ENCODE data around the gene TAS1R3. TPM values are rescaled to one million over a fixed set of nuclear protein-coding genes. Genes with fewer than 3 reads are reported as not detected.

Gene TAS1R3
- total RNA-seq, 4 donors from 2014 or later: 0.21 to 1.2 (median 0.63) TPM

DNA sequence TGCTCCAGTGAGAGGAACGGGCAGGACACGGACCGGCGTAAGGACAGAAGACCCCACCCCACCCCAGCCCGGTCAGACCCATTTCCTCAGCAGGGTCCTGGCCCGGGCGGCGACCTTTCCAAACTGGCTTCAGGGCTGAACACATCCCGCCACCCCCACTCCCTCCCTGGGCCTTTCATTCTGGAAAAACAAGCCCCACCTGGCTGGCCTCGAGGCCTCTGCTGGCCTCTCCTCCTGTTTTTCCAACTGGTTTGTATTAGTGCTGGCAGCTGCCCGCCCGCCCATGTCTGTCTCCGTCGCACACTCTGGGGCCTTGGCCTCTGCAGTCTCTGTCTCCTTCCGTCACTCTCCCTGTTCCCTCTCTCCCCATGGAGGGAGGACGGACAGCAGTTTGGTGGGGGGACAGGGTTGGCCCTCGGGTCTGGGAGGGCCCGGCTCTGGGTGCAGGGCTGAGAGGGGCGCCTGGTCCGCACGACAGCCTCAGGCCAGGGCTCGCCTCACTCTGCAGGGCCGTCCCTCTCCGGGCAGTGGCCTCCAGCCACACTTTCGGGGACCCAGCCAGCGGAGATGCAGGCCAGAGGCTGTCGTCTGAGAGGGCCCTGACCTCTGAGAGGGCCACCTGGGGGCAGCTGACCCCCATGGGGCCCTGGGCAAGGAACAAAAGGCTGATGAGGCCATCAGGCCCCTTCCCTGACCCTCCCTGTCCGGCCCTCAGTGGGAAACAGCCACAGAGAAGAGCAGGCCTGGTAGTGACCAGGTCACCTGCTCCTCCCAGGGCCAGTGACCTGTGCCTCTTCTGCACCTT, 28.8 kb downstream of the TAS1R3 start:
- H3K27ac ChIP-seq: peak overlapping the region; percentile 81 to 92 (median 88)
- H3K4me1 ChIP-seq: peaks cover 0 to 64% (median 55%) of the 10 kb centered on the region in 4 donors
- H3K9me3 ChIP-seq: no peaks in the 10 kb centered on the region
- H3K27me3 ChIP-seq: no peaks in the 10 kb centered on the region
- peak; percentile 80 to 81 for DNase-seq (ENCODE audit: low spot score in 2 of 2)
- H3K4me3 ChIP-seq: peak overlapping the region in 1 of 4 donors; percentile 66
- WGBS, 2 donors: 26 to 37% methylated on average over 10 to 16 of the region's 28 CpGs
- H3K36me3 ChIP-seq: peaks cover 0 to 5% (median under 1%) of the 10 kb centered on the region in 3 donors
- TF ChIP-seq EP300 (IDR thresholded peaks at IDR 0.05) (peak in 1 of 2 donors; percentile 80), POLR2A (IDR thresholded peaks at IDR 0.05) (no peak)
- TF ChIP-seq, protein P1, sequence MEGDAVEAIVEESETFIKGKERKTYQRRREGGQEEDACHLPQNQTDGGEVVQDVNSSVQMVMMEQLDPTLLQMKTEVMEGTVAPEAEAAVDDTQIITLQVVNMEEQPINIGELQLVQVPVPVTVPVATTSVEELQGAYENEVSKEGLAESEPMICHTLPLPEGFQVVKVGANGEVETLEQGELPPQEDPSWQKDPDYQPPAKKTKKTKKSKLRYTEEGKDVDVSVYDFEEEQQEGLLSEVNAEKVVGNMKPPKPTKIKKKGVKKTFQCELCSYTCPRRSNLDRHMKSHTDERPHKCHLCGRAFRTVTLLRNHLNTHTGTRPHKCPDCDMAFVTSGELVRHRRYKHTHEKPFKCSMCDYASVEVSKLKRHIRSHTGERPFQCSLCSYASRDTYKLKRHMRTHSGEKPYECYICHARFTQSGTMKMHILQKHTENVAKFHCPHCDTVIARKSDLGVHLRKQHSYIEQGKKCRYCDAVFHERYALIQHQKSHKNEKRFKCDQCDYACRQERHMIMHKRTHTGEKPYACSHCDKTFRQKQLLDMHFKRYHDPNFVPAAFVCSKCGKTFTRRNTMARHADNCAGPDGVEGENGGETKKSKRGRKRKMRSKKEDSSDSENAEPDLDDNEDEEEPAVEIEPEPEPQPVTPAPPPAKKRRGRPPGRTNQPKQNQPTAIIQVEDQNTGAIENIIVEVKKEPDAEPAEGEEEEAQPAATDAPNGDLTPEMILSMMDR (IDR thresholded peaks at IDR 0.05): no peak

DNA sequence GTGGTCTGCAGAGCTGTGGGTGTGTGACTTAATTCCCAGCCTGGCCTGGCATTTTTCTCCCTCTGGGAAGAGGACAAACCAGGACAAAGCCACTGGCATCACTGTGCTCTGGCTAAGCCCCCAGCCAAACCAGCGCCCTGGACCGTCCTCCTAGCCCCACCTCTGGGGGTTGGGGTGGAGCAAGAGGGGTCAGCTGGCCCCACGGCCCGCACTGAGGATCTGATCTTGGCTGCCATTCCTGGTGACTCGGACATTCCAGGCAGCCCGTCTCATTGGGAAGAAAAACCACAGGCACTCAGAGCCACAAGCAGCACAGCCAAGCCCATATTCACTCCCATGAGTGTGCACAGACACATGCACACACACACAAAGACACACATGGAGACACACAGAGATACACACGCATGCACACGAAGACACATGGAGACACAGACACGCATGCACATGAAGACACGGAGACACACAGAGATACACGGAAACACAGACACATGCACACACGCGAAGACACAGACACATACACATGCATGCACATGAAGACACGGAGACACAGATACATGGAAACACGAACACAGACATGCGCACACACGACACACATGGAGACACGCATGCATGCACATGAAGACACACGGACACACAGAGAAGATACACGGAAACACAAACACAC, 29.6 kb downstream of the TAS1R3 start:
- H3K27ac ChIP-seq: peak overlapping the region; percentile 81 to 92 (median 88)
- 53 to 63% methylated on average over 20 of the region's 20 CpGs for WGBS, 2 donors
- H3K27me3 ChIP-seq: no peaks in the 10 kb centered on the region
- H3K4me1 ChIP-seq: peaks cover 0 to 57% (median 48%) of the 10 kb centered on the region in 4 donors
- no peaks in the 10 kb centered on the region for H3K9me3 ChIP-seq
- no peaks in the 10 kb centered on the region for H3K36me3 ChIP-seq
- TF ChIP-seq EP300 (IDR thresholded peaks at IDR 0.05) (peak in 1 of 2 donors; percentile 62), POLR2A (IDR thresholded peaks at IDR 0.05) (no peak)
- peak; percentile 79 to 81 for DNase-seq (ENCODE audit: low spot score in 2 of 2)
- H3K4me3 ChIP-seq: peak overlapping the region in 1 of 4 donors; percentile 66

DNA sequence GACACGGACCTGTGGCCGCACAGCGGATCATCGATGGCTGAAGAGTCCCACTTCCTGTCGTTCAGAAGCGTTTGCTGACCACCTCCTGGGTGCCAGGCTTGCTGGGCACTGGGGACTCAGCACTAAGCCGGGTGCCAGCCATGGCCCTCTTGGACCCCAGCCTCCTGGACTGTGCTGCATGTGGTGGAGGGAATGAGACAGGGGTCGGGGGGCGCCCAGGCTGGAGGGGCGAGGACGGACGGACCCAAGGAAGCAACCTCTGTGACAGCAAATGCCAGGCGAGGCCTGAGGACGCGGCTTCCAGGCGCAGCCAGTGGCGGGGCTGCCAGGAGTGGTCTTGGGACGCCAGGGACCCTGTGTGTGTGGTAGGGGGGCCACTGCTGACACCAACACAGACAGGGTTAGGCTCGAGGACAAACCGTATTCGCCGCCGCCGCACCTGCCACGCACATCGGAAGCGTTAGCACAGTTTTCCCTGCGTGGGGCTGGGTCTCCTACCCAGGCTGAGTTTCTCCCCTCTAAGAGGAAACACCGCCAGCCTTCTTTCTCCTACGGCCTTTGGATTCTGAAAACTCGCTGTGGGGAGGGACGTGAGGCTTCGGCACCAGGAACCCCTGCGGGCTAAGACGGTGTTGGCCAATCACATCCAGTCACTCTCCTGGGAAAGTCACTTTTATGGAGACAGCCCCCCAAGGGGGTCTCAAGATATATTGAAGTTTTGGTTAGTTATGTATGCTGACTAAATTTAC, 30.3 kb downstream of the TAS1R3 start:
- Histone ChIP-seq H3K4me1 (peaks cover 0 to 49% (median 43%) of the 10 kb centered on the region in 4 donors), H3K9me3 (no peaks in the 10 kb centered on the region), H3K36me3 (no peaks in the 10 kb centered on the region), H3K27me3 (no peaks in the 10 kb centered on the region), H3K27ac (peak overlapping the region; percentile 2 to 92 (median 80)), H3K4me3 (peak overlapping the region in 1 of 4 donors; percentile 32)
- no peak for TF ChIP-seq POLR2A (IDR thresholded peaks at IDR 0.05)
- TF ChIP-seq, protein P1 (IDR thresholded peaks at IDR 0.05): no peak
- no peak for DNase-seq (ENCODE audit: low spot score in 2 of 2)
- WGBS, 2 donors: 66 to 70% methylated on average over 20 to 33 of the region's 35 CpGs

DNA sequence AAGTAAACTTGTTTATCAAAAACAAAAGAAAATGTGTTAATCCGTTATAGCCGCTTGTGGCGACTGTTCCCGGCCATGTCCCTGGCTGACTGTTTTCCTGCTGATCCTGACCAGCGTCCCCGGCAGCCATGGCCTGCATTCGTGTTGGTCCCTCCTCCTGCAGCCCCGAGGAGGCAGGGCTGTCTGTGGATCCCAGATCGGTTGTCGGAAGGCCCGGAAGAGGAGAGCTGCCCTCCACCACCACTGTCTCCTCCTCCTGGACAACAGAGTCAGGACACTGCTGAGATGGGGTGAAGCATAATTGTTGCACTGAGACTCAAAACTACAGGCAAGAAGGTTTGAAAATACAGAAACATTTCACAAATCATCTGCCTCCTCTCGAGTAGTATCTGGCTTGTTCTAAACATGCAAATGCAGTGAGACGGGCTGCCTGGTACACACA, 30.9 kb downstream of the TAS1R3 start:
- H3K4me3 ChIP-seq: peak overlapping the region in 1 of 4 donors; percentile 32
- WGBS, 2 donors: 11 to 15% methylated on average over 13 of the region's 13 CpGs
- peak in 1 of 2 donors; percentile 54 for DNase-seq (ENCODE audit: low spot score in 2 of 2)
- peak overlapping the region; percentile 2 to 92 (median 80) for H3K27ac ChIP-seq
- peaks cover 0 to 43% (median 38%) of the 10 kb centered on the region in 4 donors for H3K4me1 ChIP-seq
- no peaks in the 10 kb centered on the region for H3K36me3 ChIP-seq
- H3K27me3 ChIP-seq: no peaks in the 10 kb centered on the region
- no peaks in the 10 kb centered on the region for H3K9me3 ChIP-seq
- TF ChIP-seq, protein P1 (IDR thresholded peaks at IDR 0.05): peak in 2 of 5 experiments; percentile 16 to 24
- TF ChIP-seq EP300 (IDR thresholded peaks at IDR 0.05): no peak

DNA sequence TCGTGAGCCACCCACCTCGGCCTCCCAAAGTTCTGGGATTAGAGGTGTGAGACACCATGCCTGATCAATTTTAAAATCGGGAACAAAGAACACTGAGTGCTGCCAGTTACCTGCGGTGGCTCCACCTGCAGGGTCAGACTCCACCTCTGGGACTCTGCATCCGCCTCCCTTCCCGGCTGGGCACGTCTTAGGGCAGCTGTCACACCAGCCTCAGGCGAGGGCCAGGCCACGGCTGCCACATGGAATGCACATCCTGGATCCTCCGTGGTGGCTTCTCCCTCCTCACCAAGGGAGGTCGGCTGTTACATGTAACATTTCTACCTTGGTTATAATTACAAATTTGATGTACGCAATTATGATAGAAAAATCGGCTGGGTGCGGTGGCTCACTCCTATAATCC, 33.2 kb downstream of the TAS1R3 start:
- no peak for TF ChIP-seq EP300 (IDR thresholded peaks at IDR 0.05)
- TF ChIP-seq POLR2A (IDR thresholded peaks at IDR 0.05): no peak
- TF ChIP-seq, protein P1 (IDR thresholded peaks at IDR 0.05): no peak
- WGBS, 2 donors: 85 to 86% methylated on average over 14 of the region's 14 CpGs
- H3K27me3 ChIP-seq: no peaks in the 10 kb centered on the region
- H3K4me3 ChIP-seq: no peak overlapping the region
- no peaks in the 10 kb centered on the region for H3K36me3 ChIP-seq
- peaks cover 0 to 34% (median 30%) of the 10 kb centered on the region in 4 donors for H3K4me1 ChIP-seq
- H3K27ac ChIP-seq: no peak overlapping the region
- no peaks in the 10 kb centered on the region for H3K9me3 ChIP-seq
- DNase-seq (ENCODE audit: low spot score in 2 of 2): no peak
